ENCODE measurements around the gene CABLES1.
A peak's percentile ranks its signal among the peaks of the same experiment; 100 is the strongest.
"Not testable (repeated sequence)": the region's sequence is repeated elsewhere in the genome, so short reads cannot be mapped to it uniquely, and the experiment has no call there.

CABLES1 gene

DNA sequence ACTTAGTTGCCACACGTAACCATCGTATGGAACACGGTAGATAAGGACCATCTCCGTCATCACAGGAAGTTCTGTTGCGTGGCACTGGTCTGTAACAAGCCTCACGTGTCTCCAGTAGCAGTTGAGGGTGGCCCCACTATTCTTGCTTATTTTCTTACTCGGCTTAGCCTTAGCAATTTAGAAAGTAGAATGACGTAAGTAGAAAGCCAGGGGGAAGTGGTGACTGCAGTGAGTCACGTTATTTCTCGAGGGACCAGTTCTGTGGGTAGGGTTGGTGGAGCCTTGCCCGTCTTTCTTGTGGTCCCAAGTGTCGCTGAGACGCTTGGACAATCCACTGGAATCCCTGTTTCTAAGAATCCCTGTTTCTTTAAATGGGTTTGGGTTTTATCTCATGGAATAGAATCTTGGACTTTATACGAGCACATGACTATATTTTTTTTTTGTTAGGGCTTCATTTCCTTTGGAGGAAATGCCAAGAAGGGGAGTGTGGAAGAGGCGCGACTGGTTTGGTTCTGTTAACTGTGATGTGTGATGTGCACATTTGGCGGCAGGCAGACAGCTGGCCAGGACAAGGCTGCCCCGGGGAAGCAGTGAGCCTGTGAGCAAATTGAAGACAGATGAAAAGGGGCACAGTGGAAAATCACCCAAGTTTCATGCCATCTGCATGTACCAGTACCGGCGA, 96.2 kb downstream of the CABLES1 start:
- H3K9me3 Mint-ChIP-seq, result no peaks in the 10 kb centered on the region
- H3K4me1 Mint-ChIP-seq, result peaks cover 33% of the 10 kb centered on the region
- H3K4me3 Mint-ChIP-seq, result peak overlapping the region; percentile 71
- peak; percentile 56 to 84 for DNase-seq (ENCODE audit: low spot score in 2 of 2)
- H3K27ac Mint-ChIP-seq, result peak overlapping the region; percentile 91
- H3K27me3 Mint-ChIP-seq, result peaks cover 8% of the 10 kb centered on the region
- ATAC-seq (ENCODE audit: low read depth), result peak; percentile 84
- no peaks in the 10 kb centered on the region for H3K36me3 Mint-ChIP-seq

DNA sequence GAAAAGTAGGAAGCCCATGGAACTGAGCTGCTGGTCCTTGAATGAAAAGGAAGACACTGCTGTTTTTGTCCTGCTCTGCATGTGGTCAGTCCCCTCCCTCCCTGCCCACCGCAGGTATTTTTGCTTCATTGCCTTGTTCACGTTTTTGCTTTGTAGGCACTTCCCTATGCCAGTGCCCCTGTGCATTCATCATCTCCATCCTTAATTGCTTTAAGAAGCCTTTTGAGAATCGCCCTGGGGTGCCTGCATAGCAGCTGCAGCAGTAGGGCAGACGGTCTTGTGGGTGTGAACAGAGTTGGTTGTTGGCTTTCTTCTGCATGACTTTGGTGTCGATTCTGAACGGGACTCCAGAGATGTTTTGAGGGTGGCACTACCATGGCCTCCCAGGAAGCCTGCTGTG, 97.0 kb downstream of the CABLES1 start:
- Mint-ChIP-seq H3K36me3 (no peaks in the 10 kb centered on the region), H3K9me3 (no peaks in the 10 kb centered on the region), H3K4me1 (peaks cover 30% of the 10 kb centered on the region), H3K27ac (peak overlapping the region; percentile 91), H3K27me3 (peaks cover 8% of the 10 kb centered on the region), H3K4me3 (no peak overlapping the region)
- DNase-seq (ENCODE audit: low spot score in 2 of 2) (no peak), ATAC-seq (ENCODE audit: low read depth) (no peak)

DNA sequence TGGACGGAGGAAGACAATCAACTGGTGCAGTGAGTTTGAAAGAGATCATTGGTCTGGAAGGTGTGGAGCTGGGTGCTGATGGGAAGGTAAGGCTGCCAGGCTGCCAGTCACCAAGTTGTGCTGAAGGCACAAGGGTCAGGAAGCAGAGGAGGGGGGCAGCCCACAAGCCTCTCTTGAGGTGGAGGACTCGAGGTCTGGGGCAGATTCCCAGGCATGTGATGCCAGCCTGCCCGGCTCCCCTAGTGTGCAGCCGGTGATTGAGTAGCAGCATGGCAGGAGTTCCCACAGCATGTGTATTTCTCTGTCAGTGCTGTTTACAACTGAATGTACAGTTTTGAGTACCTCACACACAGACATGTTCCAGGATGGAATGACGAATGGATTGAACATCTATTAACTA, 99.3 kb downstream of the CABLES1 start:
- Mint-ChIP-seq H3K9me3 (no peaks in the 10 kb centered on the region), H3K4me3 (no peak overlapping the region), H3K36me3 (no peaks in the 10 kb centered on the region), H3K27me3 (peaks cover 10% of the 10 kb centered on the region), H3K4me1 (peaks cover 26% of the 10 kb centered on the region), H3K27ac (peak overlapping the region; percentile 21)
- ATAC-seq (ENCODE audit: low read depth), result no peak
- no peak for DNase-seq (ENCODE audit: low spot score in 2 of 2)

DNA sequence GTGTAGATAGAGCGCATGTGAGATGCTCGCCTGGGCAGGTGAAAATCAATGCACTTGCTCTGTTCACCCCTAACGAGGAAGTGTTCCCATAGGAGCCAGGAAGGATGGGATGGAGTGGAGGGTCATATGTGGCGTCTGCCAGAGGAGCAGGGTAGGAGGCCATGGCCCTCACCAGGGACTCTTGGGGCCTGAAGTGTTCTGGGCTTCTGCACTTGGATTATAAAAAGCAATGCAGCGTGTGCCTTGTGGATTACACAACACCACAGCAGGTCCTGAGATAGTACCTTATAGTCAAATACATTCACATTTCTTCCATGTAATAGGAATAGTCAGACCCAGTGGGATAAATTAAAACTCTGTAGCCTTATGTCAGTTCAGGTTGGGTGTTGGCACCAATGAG, 100.1 kb downstream of the CABLES1 start:
- Mint-ChIP-seq H3K4me1 (peaks cover 24% of the 10 kb centered on the region), H3K4me3 (no peak overlapping the region), H3K27me3 (peaks cover 10% of the 10 kb centered on the region), H3K9me3 (no peaks in the 10 kb centered on the region), H3K36me3 (no peaks in the 10 kb centered on the region), H3K27ac (peak overlapping the region; percentile 26)
- ATAC-seq (ENCODE audit: low read depth) (no peak), DNase-seq (ENCODE audit: low spot score in 2 of 2) (no peak)

DNA sequence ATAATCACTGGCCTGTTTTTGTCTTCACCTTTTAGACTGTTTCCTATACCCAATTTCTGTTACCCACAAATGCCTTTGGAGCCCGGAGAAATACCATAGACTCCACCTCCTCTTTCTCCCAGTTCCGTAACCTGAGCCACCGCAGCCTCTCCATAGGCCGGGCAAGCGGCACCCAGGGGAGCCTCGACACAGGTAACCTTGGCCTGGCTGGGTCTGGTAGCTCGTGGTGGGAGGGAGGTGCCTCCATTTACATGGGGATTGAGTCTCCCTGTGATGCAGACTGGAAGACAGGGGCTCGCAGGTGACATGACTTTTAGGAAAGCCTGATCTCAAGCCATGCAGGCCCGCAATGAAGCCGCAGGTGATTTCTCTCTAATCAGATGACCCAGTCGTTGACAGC, 100.6 kb downstream of the CABLES1 start:
- ATAC-seq (ENCODE audit: low read depth) (no peak), DNase-seq (ENCODE audit: low spot score in 2 of 2) (no peak)
- Mint-ChIP-seq H3K36me3 (no peaks in the 10 kb centered on the region), H3K4me1 (peaks cover 21% of the 10 kb centered on the region), H3K4me3 (no peak overlapping the region), H3K27ac (no peak overlapping the region), H3K27me3 (peaks cover 10% of the 10 kb centered on the region), H3K9me3 (no peaks in the 10 kb centered on the region)

DNA sequence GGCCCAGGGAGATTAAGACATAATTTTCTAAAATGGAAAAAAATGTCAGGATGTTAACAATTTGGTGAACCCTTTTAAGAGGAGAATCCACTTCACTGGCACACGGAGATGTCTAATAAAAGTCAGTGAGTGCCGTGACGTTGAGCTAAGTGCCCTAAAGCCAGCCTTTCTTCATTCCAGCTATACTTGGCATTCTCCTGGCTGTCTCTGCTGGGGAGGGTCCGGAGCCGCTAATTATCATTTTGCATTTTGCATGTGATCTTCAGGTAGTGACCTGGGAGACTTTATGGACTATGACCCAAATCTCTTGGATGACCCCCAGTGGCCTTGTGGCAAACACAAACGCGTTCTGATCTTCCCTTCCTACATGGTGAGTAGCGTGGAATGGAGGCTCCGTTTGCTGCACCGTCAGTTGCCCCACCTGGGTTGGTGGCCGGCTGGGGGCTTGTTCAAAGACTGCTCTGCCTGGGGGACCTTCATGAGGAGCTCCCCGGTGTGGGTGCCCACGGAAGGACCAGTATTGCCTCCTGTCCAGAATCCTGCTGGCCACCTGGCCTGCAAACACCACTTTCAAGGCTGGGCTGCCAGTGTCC, 101.7 kb downstream of the CABLES1 start:
- H3K27me3 Mint-ChIP-seq, result peaks cover 10% of the 10 kb centered on the region
- H3K36me3 Mint-ChIP-seq, result no peaks in the 10 kb centered on the region
- H3K4me1 Mint-ChIP-seq, result peaks cover 14% of the 10 kb centered on the region
- ATAC-seq (ENCODE audit: low read depth), result no peak
- H3K27ac Mint-ChIP-seq, result no peak overlapping the region
- DNase-seq (ENCODE audit: low spot score in 2 of 2), result no peak
- peak overlapping the region; percentile 24 for H3K4me3 Mint-ChIP-seq
- no peaks in the 10 kb centered on the region for H3K9me3 Mint-ChIP-seq

DNA sequence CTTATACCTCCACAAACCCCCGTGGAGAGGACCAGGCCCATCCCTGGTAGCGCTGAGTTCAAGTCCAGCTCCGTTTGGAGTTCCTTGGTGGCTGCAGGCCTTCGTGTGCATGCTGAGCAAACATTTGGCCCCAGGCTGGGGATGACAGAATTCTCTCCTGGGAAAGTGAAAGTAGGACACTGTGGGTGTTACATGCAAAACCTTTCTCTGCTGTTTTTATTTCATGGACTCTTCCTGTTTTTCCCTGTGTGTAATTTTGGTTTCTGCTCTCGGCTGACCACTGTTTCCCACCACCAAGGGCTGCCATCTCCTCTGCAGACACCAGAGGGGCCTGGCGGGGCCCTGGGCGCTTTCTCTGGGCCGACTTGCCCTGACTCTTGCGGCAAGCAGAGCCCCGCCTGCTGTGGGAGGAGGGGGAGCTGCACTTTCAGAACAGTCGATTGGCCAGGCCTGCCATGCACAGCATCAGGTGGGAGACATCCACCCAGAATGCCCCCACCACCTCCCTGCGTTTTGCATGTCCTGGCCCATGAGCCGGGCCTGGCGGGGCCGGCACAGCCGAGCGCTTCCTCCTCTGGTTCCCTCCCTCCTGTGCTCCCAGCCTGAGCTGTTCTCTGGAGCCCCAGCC, 102.4 kb downstream of the CABLES1 start:
- DNase-seq (ENCODE audit: low spot score in 2 of 2), result no peak
- Mint-ChIP-seq H3K36me3 (no peaks in the 10 kb centered on the region), H3K27me3 (peaks cover 8% of the 10 kb centered on the region), H3K4me1 (peaks cover 13% of the 10 kb centered on the region), H3K27ac (no peak overlapping the region), H3K4me3 (peak overlapping the region; percentile 71), H3K9me3 (no peaks in the 10 kb centered on the region)
- ATAC-seq (ENCODE audit: low read depth), result peak; percentile 55

DNA sequence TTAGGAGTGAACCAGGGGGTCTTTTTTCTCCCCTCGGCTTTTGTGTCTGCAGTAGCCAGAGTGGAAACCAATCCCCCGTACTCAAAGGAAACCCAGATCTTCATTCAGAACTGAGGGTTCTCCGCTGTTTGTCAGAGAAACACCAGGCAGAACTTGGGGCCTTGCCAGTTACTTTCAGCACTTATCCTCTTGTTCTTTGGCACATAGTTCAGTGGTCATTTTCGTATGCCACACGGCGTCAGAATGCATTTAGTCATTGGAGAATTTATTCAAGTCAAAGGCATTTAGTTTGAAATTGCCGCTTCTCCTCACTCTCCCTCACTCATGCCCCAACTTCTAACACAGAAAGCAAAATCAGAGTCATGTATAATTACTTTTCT, 102.9 kb downstream of the CABLES1 start:
- Mint-ChIP-seq H3K27me3 (peaks cover 7% of the 10 kb centered on the region), H3K36me3 (no peaks in the 10 kb centered on the region), H3K4me1 (peaks cover 13% of the 10 kb centered on the region), H3K4me3 (peak overlapping the region; percentile 46), H3K27ac (no peak overlapping the region), H3K9me3 (no peaks in the 10 kb centered on the region)
- DNase-seq (ENCODE audit: low spot score in 2 of 2), result no peak
- ATAC-seq (ENCODE audit: low read depth), result no peak

DNA sequence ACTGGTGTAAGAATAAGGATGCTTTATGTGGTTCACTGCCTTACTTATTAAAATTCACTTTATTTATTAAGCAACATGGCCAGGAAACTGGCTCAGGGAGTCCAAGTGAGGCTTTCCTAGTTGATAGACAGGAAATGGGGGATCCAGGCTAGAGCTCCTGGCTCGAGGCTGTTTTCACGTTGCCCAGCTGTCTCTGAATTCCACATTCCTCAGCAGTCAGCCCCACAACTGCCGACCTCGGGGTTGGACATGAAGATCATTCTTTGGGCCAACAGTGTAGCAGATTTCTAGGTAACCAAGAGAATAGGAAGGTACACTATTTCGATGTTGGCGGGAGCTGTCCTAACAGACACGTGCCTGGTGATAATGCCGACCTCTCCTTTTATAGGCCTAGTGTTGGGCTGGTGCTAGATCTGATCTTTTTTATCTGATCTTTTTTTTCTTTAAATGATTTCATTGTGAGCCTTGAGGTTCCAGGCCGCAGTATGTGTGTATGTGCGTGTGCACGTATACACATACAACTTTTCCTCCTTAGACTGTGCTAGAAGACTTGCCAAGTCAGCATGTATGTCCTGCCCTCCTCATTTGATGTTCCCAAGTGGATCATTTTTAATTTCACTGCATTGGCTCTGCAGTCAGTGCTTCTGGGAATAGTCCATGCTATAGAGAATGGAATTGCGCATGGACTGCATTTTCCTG, 103.5 kb downstream of the CABLES1 start:
- DNase-seq (ENCODE audit: low spot score in 2 of 2) (no peak), ATAC-seq (ENCODE audit: low read depth) (no peak)
- H3K27ac Mint-ChIP-seq, result no peak overlapping the region
- H3K27me3 Mint-ChIP-seq, result peaks cover 4% of the 10 kb centered on the region
- peaks cover 13% of the 10 kb centered on the region for H3K4me1 Mint-ChIP-seq
- H3K4me3 Mint-ChIP-seq, result no peak overlapping the region
- H3K9me3 Mint-ChIP-seq, result no peaks in the 10 kb centered on the region
- H3K36me3 Mint-ChIP-seq, result no peaks in the 10 kb centered on the region

DNA sequence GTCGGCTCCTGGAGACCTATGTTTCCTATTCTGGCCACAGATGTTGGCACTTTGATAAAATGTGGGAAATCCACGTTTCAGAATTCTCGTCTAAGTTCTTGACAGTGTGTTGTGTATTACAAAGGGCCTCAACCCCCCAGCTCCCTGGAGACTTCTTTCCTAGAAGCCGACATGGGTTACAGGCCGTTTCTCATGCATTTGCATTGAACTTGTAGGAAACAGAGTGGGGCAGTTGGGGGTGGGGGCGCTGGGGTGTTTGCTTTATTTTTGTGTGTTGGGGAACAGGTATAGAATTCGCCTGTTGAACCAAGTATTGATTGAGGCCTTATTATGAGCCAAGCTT, 104.0 kb downstream of the CABLES1 start:
- Mint-ChIP-seq H3K36me3 (no peaks in the 10 kb centered on the region), H3K27me3 (peaks cover 4% of the 10 kb centered on the region), H3K4me1 (peaks cover 13% of the 10 kb centered on the region), H3K27ac (no peak overlapping the region), H3K9me3 (no peaks in the 10 kb centered on the region), H3K4me3 (no peak overlapping the region)
- ATAC-seq (ENCODE audit: low read depth) (no peak), DNase-seq (ENCODE audit: low spot score in 2 of 2) (no peak)

DNA sequence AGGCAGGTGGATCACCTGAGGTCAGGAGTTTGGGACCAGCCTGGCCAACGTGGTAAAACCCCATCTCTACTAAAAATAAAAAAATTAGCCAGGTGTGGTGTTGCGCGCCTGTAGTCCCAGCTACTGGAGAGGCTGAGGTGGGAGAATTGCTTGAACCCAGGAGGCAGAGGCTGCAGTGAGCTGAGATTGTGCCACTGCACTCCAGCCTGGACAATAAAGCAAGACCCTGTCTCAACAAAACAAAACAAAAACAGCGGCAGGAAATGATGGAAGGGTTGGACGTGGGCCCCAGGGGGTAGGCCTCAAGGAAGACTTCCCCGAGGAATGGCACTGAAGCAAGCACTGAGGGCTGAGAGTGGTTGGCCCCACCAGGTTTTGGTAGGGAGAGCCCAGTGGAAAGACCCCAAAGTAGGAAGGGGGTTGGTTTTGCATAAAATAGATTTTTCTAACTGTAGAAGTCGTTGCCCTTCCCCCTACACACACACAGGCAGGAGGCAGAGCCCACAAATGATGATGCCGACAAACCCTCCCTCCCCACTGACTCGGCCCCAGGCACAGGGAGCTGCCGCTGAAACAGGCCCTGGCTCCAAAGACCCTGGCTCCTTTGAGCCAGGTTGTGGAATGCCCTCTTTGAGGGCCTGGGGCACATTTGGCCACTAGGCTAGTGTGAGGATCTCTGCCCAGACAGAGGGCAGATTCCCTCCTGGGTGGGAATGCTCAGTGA, 104.8 kb downstream of the CABLES1 start:
- Mint-ChIP-seq H3K4me3 (no peak overlapping the region), H3K27me3 (peaks cover 2% of the 10 kb centered on the region)

DNA sequence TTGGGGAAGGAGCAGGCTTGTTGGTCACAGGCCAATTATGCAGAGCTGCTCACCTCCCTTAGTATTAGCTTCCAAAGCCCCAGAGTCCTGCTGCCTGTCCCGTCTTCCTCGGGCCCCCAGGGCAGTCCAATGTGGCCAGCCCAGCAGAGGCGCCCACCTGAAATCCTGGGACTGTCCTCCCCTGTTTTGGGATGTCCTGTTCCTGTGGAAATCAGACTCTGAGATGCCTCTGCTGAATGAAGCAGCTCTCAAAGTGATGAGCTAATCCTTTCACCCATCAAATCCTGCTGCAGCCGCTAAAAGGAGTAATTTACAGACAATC, 105.3 kb downstream of the CABLES1 start:
- H3K4me3 Mint-ChIP-seq, result no peak overlapping the region
- no peak for DNase-seq (ENCODE audit: low spot score in 2 of 2)
- H3K4me1 Mint-ChIP-seq, result peaks cover 10% of the 10 kb centered on the region
- no peak overlapping the region for H3K27ac Mint-ChIP-seq
- no peaks in the 10 kb centered on the region for H3K9me3 Mint-ChIP-seq
- H3K27me3 Mint-ChIP-seq, result peaks cover 2% of the 10 kb centered on the region
- ATAC-seq (ENCODE audit: low read depth), result no peak
- H3K36me3 Mint-ChIP-seq, result no peaks in the 10 kb centered on the region

More for the DNA sequence above, 104.8 kb downstream of the CABLES1 start:
- no peaks in the 10 kb centered on the region for H3K36me3 Mint-ChIP-seq
- ATAC-seq (ENCODE audit: low read depth) (no peak), DNase-seq (ENCODE audit: low spot score in 2 of 2) (no peak)
- no peak overlapping the region for H3K27ac Mint-ChIP-seq
- H3K4me1 Mint-ChIP-seq, result peaks cover 10% of the 10 kb centered on the region
- no peaks in the 10 kb centered on the region for H3K9me3 Mint-ChIP-seq

DNA sequence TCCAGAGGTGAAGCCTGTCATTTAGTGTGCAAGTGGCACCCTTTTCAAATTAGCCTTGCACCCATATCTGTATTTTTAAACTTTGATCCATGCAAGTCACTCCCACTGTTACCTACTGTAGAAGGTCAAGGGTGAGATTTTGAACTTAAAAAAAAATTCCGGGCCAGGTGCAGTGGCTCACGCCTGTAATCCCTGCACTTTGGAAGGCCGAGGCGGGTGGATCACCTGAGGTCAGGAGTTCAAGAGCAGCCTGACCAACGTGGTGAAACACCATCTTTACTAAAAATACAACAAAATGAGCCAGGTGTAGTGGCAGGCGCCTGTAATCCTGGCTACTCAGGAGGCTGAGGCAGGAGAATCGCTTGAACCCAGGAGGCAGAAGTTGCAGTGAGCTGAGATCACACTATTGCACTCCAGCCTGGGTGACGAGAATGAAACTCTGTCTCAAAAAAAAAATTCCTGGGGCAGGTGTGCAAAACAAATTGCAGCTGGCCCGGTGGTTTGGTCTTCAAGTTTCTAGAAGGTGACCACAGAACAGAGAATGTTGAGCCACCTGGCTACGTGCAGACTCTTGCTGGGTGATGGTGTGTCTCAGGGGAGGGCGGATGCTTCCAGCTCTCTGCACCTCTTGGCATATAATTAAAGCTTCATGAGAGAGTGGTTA, 106.7 kb downstream of the CABLES1 start:
- peak; percentile 72 for ATAC-seq (ENCODE audit: low read depth)
- H3K27ac Mint-ChIP-seq, result peak overlapping the region; percentile 43
- not testable (repeated sequence) for H3K4me3 Mint-ChIP-seq

More for the DNA sequence above, 106.7 kb downstream of the CABLES1 start:
- not testable (repeated sequence) for H3K27me3 Mint-ChIP-seq; H3K4me1 Mint-ChIP-seq; DNase-seq (ENCODE audit: low spot score in 2 of 2); H3K9me3 Mint-ChIP-seq; H3K36me3 Mint-ChIP-seq
